HEK293 (cell line): ENCODE measurements around the gene MVB12A.

ENCODE experiments used
- BCL11A ChIP-seq: fragments of 450-650 bp; formaldehyde crosslinking; IDR thresholded peaks from 2 replicates; pipeline ENCODE4 v1.5.1; 2016; ENCODE audit warnings: low read depth, missing biosample characterization, missing genetic modification characterization
- CTCF ChIP-seq: fragments of 450-650 bp; formaldehyde crosslinking; IDR thresholded peaks from 2 replicates; pipeline ENCODE4 v1.5.1; 2016; ENCODE audit warnings: missing biosample characterization, missing genetic modification characterization
- MYNN ChIP-seq: fragments of 450-650 bp; formaldehyde crosslinking; IDR thresholded peaks from 2 replicates; pipeline ENCODE4 v1.5.1; 2016; ENCODE audit warnings: missing biosample characterization, missing genetic modification characterization, borderline replicate concordance
- ZNF112 ChIP-seq: fragments of 450-650 bp; formaldehyde crosslinking; IDR thresholded peaks from 2 replicates; pipeline ENCODE4 v1.5.0; 2017; ENCODE audit warnings: missing biosample characterization, missing genetic modification characterization
- TF ChIP-seq, protein P1 (sequence below): fragments of 450-650 bp; formaldehyde crosslinking; IDR thresholded peaks from 2 replicates; pipeline ENCODE4 v1.5.1; 2016; ENCODE audit warnings: missing biosample characterization, missing genetic modification characterization
- TF ChIP-seq, protein P2 (sequence below): fragments of 450-650 bp; formaldehyde crosslinking; IDR thresholded peaks from 2 replicates; pipeline ENCODE4 v1.5.1; 2016; ENCODE audit warnings: missing biosample characterization, missing genetic modification characterization, low read depth

DNA sequence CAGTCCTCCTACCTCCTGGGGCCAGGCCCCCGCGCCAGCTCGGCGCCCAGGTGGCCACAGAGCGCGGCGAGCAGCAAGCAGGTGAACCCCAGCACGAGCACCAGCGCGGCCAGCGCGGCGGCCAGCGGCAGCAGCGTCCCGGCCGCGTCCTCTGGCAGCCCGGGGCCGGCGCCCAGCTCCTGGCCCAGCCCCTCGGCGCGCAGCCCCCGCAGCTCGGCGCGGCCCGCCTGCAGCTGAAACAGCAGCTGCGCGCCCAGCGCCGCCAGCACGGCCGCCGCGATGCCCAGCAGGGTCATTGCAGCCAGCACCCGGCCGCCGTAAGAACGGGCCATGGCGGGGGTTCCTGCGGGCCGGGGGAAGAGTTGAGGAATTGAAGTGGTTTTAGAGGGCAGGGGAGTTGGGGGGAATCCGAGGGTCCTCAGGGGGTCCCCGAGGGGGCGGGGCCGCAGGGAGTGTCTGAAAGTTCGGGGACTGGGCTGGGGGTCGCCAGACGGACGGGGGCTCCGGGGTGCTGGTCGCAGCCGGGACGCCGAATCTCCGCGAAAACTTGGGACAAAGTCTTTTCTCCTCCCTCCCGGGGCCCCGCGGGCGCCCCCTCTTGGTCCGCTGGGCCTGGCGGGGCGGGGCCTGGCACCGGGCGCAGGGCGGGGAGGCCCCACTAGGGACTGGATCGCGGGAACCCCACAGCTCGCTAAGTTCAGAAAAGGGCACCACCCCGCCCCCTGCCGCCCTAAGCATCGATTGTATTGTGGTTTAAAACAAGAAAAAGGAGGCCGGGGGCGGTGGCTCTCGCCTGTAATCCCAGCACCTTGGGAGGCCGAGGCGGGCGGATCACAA is 28.5 kb downstream of the MVB12A start, which contains the start of gene TMEM221:
- TF ChIP-seq, protein P1, sequence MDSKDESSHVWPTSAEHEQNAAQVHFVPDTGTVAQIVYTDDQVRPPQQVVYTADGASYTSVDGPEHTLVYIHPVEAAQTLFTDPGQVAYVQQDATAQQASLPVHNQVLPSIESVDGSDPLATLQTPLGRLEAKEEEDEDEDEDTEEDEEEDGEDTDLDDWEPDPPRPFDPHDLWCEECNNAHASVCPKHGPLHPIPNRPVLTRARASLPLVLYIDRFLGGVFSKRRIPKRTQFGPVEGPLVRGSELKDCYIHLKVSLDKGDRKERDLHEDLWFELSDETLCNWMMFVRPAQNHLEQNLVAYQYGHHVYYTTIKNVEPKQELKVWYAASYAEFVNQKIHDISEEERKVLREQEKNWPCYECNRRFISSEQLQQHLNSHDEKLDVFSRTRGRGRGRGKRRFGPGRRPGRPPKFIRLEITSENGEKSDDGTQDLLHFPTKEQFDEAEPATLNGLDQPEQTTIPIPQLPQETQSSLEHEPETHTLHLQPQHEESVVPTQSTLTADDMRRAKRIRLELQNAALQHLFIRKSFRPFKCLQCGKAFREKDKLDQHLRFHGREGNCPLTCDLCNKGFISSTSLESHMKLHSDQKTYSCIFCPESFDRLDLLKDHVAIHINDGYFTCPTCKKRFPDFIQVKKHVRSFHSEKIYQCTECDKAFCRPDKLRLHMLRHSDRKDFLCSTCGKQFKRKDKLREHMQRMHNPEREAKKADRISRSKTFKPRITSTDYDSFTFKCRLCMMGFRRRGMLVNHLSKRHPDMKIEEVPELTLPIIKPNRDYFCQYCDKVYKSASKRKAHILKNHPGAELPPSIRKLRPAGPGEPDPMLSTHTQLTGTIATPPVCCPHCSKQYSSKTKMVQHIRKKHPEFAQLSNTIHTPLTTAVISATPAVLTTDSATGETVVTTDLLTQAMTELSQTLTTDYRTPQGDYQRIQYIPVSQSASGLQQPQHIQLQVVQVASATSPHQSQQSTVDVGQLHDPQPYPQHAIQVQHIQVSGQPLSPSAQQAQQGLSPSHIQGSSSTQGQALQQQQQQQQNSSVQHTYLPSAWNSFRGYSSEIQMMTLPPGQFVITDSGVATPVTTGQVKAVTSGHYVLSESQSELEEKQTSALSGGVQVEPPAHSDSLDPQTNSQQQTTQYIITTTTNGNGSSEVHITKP = peak; percentile 38
- peak; percentile 82 for TF ChIP-seq CTCF
- TF ChIP-seq MYNN = no peak
- no peak for TF ChIP-seq ZNF112
- TF ChIP-seq BCL11A (tag by site-specific recombination) = no peak
- TF ChIP-seq, protein P2, sequence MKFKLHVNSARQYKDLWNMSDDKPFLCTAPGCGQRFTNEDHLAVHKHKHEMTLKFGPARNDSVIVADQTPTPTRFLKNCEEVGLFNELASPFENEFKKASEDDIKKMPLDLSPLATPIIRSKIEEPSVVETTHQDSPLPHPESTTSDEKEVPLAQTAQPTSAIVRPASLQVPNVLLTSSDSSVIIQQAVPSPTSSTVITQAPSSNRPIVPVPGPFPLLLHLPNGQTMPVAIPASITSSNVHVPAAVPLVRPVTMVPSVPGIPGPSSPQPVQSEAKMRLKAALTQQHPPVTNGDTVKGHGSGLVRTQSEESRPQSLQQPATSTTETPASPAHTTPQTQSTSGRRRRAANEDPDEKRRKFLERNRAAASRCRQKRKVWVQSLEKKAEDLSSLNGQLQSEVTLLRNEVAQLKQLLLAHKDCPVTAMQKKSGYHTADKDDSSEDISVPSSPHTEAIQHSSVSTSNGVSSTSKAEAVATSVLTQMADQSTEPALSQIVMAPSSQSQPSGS (tag by site-specific recombination) = no peak
